Measurements from ENCODE around the gene RPUSD1. TPM values are rescaled to one million over a fixed set of nuclear protein-coding genes. Genes with fewer than 3 reads are reported as not detected.
A peak's percentile ranks its signal among the peaks of the same experiment; 100 is the strongest.

Gene RPUSD1
- total RNA-seq, 1 experiment from 2014 or later = 45.1 TPM

DNA sequence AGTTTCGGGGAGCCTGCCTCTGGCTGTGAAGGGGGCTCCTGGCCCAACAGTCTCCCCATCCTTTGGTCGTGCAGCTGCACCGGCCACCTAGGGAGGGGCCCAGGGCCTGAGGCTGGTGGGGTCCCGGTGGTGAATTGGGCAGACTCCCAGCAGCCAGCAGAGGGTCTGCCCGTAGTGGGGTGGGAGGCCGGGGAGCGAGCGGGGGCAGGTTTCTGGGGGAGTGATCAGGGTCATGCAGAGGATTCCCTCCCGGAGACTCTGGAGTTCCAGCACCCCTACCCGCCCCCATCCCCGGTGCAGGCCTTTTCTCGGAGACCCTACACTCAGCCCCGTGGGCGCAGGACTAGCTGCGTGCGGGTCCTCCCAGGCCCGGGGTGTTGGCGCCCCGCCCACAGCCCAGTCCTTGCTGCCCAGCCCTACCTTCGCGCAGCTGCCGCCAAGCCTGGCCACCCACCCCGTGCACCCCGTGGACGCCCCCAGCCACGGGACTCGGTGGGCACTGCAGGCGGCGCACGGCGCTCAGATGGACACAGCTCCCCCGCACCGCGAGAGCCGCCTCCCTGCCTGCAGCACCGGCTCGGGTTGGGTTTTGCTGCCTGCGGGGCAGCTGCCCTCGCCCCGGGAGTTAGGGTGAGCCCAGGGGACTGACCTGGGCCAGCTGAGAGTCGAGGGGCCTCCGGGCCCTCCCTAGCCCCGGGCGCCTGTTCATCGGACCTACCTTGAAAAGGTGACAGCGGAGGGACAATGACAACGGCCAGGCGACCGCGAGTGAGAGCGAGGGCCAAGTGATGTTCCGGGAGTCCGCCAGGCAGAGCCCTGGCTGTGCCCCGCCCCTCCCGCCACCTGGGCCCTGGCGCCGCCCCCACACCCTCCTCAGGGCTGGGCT lies 12.0 kb upstream of the RPUSD1 start, which contains the start of gene GNG13 (continued):
- TF ChIP-seq ATF1 (CRISPR knock-in tag; IDR thresholded peaks at IDR 0.05) (0 out of 2 replicates have a peak, but pooled peaks have one; percentile 13), JAZF1 (CRISPR knock-in tag; IDR thresholded peaks at IDR 0.05) (no peak)

DNA sequence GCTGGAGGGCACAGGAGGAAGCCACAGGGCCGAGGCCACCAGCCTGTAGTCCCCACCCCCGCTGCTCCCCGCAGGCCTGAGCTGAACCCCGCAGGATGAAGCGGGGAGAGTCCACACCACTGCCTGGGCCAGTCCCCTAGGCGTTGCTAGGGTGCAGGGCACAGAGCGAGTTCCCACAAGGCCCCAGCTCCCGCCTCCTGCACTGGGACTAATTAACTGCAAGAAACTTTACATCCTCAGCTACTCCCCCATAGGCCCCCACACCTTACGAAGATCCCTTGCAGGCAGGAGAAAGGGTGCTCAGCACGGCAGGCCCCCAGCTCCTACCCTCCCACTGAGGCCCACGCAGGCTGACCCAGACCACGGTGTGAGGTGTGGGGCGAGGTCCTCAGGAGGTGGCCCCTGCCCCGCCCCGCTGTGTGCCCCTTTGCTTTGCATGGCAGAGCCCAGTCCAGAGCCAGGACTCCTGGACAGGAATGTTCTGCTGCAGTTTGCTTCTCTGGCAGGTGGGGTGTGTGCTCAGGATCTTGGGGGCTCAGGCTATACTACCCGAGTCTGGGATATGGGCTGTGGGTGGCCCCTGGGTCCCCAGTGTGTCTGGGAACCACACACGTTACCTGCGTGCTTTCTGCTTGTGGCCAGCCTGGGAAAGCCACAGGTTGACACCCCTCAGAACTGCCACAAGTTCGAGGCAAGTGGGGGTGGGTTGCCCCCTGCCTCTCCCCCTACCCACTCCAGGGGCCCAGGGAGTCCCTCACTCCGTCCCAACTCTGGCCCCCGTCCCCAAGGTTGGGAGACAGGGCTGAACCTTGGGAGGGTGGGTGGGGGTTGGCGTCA lies 11.1 kb upstream of the RPUSD1 start:
- no peak overlapping the region for H3K4me3 Mint-ChIP-seq
- no peak for TF ChIP-seq MXD4 (CRISPR knock-in tag; IDR thresholded peaks at IDR 0.05; ENCODE audit: borderline replicate concordance)
- TF ChIP-seq IRF2 (CRISPR knock-in tag; IDR thresholded peaks at IDR 0.05; ENCODE audit: borderline replicate concordance, low read depth) = no peak
- TF ChIP-seq, protein P1, sequence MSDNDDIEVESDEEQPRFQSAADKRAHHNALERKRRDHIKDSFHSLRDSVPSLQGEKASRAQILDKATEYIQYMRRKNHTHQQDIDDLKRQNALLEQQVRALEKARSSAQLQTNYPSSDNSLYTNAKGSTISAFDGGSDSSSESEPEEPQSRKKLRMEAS (CRISPR knock-in tag; IDR thresholded peaks at IDR 0.05) = no peak
- TF ChIP-seq CREM (CRISPR knock-in tag; IDR thresholded peaks at IDR 0.05) = no peak
- no peak for TF ChIP-seq ELF4 (CRISPR knock-in tag; IDR thresholded peaks at IDR 0.05; ENCODE audit: low read depth)
- TF ChIP-seq, protein P2, sequence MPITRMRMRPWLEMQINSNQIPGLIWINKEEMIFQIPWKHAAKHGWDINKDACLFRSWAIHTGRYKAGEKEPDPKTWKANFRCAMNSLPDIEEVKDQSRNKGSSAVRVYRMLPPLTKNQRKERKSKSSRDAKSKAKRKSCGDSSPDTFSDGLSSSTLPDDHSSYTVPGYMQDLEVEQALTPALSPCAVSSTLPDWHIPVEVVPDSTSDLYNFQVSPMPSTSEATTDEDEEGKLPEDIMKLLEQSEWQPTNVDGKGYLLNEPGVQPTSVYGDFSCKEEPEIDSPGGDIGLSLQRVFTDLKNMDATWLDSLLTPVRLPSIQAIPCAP (CRISPR knock-in tag; IDR thresholded peaks at IDR 0.05) = no peak
- no peak for TF ChIP-seq ZBTB21 (CRISPR knock-in tag; IDR thresholded peaks at IDR 0.05; ENCODE audit: borderline replicate concordance)
- TF ChIP-seq RORB (CRISPR knock-in tag; IDR thresholded peaks at IDR 0.05) = no peak
- TF ChIP-seq, protein P3, sequence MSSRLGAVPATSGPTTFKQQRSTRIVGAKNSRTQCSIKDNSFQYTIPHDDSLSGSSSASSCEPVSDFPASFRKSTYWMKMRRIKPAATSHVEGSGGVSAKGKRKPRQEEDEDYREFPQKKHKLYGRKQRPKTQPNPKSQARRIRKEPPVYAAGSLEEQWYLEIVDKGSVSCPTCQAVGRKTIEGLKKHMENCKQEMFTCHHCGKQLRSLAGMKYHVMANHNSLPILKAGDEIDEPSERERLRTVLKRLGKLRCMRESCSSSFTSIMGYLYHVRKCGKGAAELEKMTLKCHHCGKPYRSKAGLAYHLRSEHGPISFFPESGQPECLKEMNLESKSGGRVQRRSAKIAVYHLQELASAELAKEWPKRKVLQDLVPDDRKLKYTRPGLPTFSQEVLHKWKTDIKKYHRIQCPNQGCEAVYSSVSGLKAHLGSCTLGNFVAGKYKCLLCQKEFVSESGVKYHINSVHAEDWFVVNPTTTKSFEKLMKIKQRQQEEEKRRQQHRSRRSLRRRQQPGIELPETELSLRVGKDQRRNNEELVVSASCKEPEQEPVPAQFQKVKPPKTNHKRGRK (CRISPR knock-in tag; IDR thresholded peaks at IDR 0.05; ENCODE audit: borderline replicate concordance) = no peak
- TF ChIP-seq, protein P4, sequence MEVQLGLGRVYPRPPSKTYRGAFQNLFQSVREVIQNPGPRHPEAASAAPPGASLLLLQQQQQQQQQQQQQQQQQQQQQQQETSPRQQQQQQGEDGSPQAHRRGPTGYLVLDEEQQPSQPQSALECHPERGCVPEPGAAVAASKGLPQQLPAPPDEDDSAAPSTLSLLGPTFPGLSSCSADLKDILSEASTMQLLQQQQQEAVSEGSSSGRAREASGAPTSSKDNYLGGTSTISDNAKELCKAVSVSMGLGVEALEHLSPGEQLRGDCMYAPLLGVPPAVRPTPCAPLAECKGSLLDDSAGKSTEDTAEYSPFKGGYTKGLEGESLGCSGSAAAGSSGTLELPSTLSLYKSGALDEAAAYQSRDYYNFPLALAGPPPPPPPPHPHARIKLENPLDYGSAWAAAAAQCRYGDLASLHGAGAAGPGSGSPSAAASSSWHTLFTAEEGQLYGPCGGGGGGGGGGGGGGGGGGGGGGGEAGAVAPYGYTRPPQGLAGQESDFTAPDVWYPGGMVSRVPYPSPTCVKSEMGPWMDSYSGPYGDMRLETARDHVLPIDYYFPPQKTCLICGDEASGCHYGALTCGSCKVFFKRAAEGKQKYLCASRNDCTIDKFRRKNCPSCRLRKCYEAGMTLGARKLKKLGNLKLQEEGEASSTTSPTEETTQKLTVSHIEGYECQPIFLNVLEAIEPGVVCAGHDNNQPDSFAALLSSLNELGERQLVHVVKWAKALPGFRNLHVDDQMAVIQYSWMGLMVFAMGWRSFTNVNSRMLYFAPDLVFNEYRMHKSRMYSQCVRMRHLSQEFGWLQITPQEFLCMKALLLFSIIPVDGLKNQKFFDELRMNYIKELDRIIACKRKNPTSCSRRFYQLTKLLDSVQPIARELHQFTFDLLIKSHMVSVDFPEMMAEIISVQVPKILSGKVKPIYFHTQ (CRISPR knock-in tag; IDR thresholded peaks at IDR 0.05) = no peak
- no peak overlapping the region for H3K27ac Mint-ChIP-seq
- H3K36me3 Mint-ChIP-seq = peaks cover 10% of the 10 kb centered on the region
- ChIA-PET POLR2A (interaction anchor here (1.0 to 1.5 kb wide), 2 partner anchors 14 to 83 kb away, joined by 3 to 5 read pairs; no protein-coding TSS in a partner anchor), CTCF (interaction anchor here (1.0 to 3.6 kb wide), 3 partner anchors 11 to 66 kb away, joined by 6 to 17 read pairs (median 7); partner anchors contain the start of genes CHTF18 and RPUSD1)
- peaks cover 33% of the 10 kb centered on the region for H3K27me3 Mint-ChIP-seq (ENCODE audit: low read depth)
- H3K4me1 Mint-ChIP-seq = no peaks in the 10 kb centered on the region
- DNase-seq (ENCODE audit: low spot score) (no peak), ATAC-seq (no peak)
- no peaks in the 10 kb centered on the region for H3K9me3 Mint-ChIP-seq

DNA sequence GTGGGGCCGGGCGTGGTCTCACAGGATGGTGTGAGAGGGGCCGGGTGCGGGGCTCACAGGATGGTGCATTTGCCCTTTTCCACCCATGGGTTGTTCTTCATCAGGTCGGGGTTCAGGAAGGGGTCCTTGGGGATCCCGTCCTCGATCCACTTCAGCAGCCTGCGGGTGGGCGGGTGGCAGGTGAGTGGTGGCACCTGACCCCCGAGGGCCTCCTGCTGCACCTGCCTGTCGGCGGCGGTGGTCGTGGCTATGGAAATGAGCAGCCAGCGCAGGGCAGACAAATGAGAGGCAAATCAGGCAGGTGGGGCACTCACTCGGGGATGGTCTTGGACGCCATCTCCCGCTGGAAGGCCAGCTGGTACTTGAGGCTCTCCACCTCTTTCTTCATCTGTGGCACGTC lies 10.5 kb upstream of the RPUSD1 start:
- ChIA-PET CTCF (interaction anchor here (3.6 kb wide), 1 partner anchor 13 kb away, joined by 17 read pairs; no protein-coding TSS in a partner anchor), POLR2A (interaction anchor here (1.0 kb wide), 1 partner anchor 14 kb away, joined by 3 read pairs; no protein-coding TSS in a partner anchor)
- DNase-seq (ENCODE audit: low spot score) = no peak
- Mint-ChIP-seq H3K27ac (no peak overlapping the region), H3K27me3 (ENCODE audit: low read depth) (peaks cover 27% of the 10 kb centered on the region), H3K4me1 (no peaks in the 10 kb centered on the region), H3K36me3 (peaks cover 10% of the 10 kb centered on the region), H3K4me3 (no peak overlapping the region), H3K9me3 (no peaks in the 10 kb centered on the region)
- ATAC-seq = no peak
- TF ChIP-seq, protein P5, sequence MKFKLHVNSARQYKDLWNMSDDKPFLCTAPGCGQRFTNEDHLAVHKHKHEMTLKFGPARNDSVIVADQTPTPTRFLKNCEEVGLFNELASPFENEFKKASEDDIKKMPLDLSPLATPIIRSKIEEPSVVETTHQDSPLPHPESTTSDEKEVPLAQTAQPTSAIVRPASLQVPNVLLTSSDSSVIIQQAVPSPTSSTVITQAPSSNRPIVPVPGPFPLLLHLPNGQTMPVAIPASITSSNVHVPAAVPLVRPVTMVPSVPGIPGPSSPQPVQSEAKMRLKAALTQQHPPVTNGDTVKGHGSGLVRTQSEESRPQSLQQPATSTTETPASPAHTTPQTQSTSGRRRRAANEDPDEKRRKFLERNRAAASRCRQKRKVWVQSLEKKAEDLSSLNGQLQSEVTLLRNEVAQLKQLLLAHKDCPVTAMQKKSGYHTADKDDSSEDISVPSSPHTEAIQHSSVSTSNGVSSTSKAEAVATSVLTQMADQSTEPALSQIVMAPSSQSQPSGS (CRISPR knock-in tag; IDR thresholded peaks at IDR 0.05; ENCODE audit: borderline replicate concordance, low read depth) = no peak
- TF ChIP-seq, protein P2 (CRISPR knock-in tag; IDR thresholded peaks at IDR 0.05) = no peak
- TF ChIP-seq ZNF138 (CRISPR knock-in tag; conservative IDR thresholded peaks at IDR 0.05) (no peak), CREM (CRISPR knock-in tag; IDR thresholded peaks at IDR 0.05) (no peak), NFE2L1 (CRISPR knock-in tag; IDR thresholded peaks at IDR 0.05) (no peak), SMAD4 (CRISPR knock-in tag; IDR thresholded peaks at IDR 0.05) (no peak), JAZF1 (CRISPR knock-in tag; IDR thresholded peaks at IDR 0.05) (no peak), ZNF317 (CRISPR knock-in tag; IDR thresholded peaks at IDR 0.05; ENCODE audit: borderline replicate concordance, low read depth) (no peak), KAT7 (CRISPR knock-in tag; IDR thresholded peaks at IDR 0.05; ENCODE audit: borderline replicate concordance) (no peak), CREB1 (CRISPR knock-in tag; IDR thresholded peaks at IDR 0.05) (no peak), EMX1 (CRISPR knock-in tag; IDR thresholded peaks at IDR 0.05) (no peak)
